SK-N-SH (cell line): ENCODE results near the gene TSG101. TPM values are rescaled to one million over a fixed set of nuclear protein-coding genes. Genes with fewer than 3 reads are reported as not detected.

ENCODE experiments used
- CTCF ChIA-PET: fragments of 300-600, 350-600 bp; formaldehyde crosslinking; extraction: SDS; loops from one replicate; lab custom pipeline; 2021; lab: Yijun Ruan, JAX
- POLR2A ChIA-PET: fragments of 350-600 bp; sonication (Branson Sonifier 250); formaldehyde crosslinking; extraction: SDS; loops from one replicate; lab custom pipeline; 2020; ENCODE audit warnings: antibody characterized with exemption, inconsistent platforms; lab: Yijun Ruan, JAX
- DNase-seq: peaks from one replicate; pipeline ENCODE4 v3.0.0; 2012
- H2AFZ ChIP-seq: fragments of 200-600 bp; sonication (generic); 2 replicates; pipeline ENCODE4 v1.8.1; 2016; ENCODE audit warnings: antibody characterized with exemption, mild to moderate bottlenecking, low read depth
- H3F3A ChIP-seq: fragments of 200-600 bp; sonication (generic); replicated peaks from 2 replicates; pipeline ENCODE3; 2016; ENCODE audit warnings: antibody characterized with exemption, mild to moderate bottlenecking; ENCODE audit not compliant: insufficient read depth
- H3K27ac ChIP-seq, 2 experiments: fragments of 200-500 bp in 1 of 2; fragments of 200-600 bp in 1 of 2; sonication (Bioruptor generic) in 1 of 2; sonication (generic), shearing (Covaris generic) in 1 of 2; 2 replicates each; pipeline versions ENCODE4 v1.5.1 to v1.6.1; 2014 to 2016; ENCODE audit warnings: low read depth in 2 of 2, inconsistent platforms in 1 of 2, low read length in 1 of 2, mild to moderate bottlenecking in 1 of 2, mixed read lengths in 1 of 2
- H3K27me3 ChIP-seq: fragments of 200-600 bp; sonication (generic), shearing (Covaris generic); 2 replicates; pipeline ENCODE4 v1.6.1; 2016; ENCODE audit warnings: mixed run types; ENCODE audit not compliant: insufficient read depth
- H3K36me3 ChIP-seq, 2 experiments: fragments of 200-500 bp in 1 of 2; fragments of 200-600 bp in 1 of 2; sonication (Bioruptor generic) in 1 of 2; sonication (generic) in 1 of 2; replicated peaks in 1 of 2; 2 replicates each; pipeline versions ENCODE3 to v1.5.1; 2014 to 2016; ENCODE audit warnings: low read length in 1 of 2, mild to moderate bottlenecking in 1 of 2; ENCODE audit not compliant: insufficient read depth in 2 of 2, control insufficient read depth in 1 of 2
- H3K4me1 ChIP-seq, 2 experiments: fragments of 200-500 bp in 1 of 2; fragments of 200-600 bp in 1 of 2; sonication (Bioruptor generic) in 1 of 2; sonication (generic), shearing (Covaris generic) in 1 of 2; 2 replicates each; pipeline versions ENCODE4 v1.5.1 to v1.6.1; 2014 to 2016; ENCODE audit warnings: low read depth in 1 of 2, low read length in 1 of 2, mixed run types in 1 of 2; ENCODE audit not compliant: insufficient read depth in 2 of 2, control insufficient read depth in 1 of 2
- H3K4me2 ChIP-seq: fragments of 200-600 bp; sonication (generic), shearing (Covaris generic); 2 replicates; pipeline ENCODE4 v1.6.1; 2017; ENCODE audit warnings: mixed run types
- H3K4me3 ChIP-seq, 2 experiments: fragments of 200-500 bp in 1 of 2; fragments of 200-600 bp in 1 of 2; sonication (Bioruptor generic) in 1 of 2; sonication (generic), shearing (Covaris generic) in 1 of 2; 2 replicates each; pipeline versions ENCODE4 v1.5.1 to v1.8.1; 2014 to 2016; ENCODE audit warnings: low read depth in 2 of 2, inconsistent platforms in 1 of 2, low read length in 1 of 2, mild to moderate bottlenecking in 1 of 2, mixed read lengths in 1 of 2, moderate library complexity in 1 of 2
- H3K79me2 ChIP-seq: fragments of 200-600 bp; sonication (generic); 2 replicates; pipeline ENCODE4 v1.8.1; 2017; ENCODE audit warnings: mild to moderate bottlenecking; ENCODE audit not compliant: insufficient read depth
- H3K9ac ChIP-seq: fragments of 200-600 bp; sonication (generic); 2 replicates; pipeline ENCODE4 v1.6.1; 2017; ENCODE audit warnings: mixed run types
- H3K9me2 ChIP-seq: fragments of 200-600 bp; sonication (generic); 2 replicates; pipeline ENCODE4 v1.6.1; 2017; ENCODE audit warnings: mixed run types
- H3K9me3 ChIP-seq: fragments of 200-600 bp; sonication (generic); 2 replicates; pipeline ENCODE4 v1.6.1; 2017; ENCODE audit warnings: mixed run types, mild to moderate bottlenecking, moderate library complexity
- H4K20me1 ChIP-seq: fragments of 200-600 bp; sonication (generic); 2 replicates; pipeline ENCODE4 v1.6.1; 2017; ENCODE audit warnings: mild to moderate bottlenecking, mixed run types; ENCODE audit not compliant: insufficient read depth
- EP300 ChIP-seq, 2 experiments: IDR thresholded peaks; 2 replicates each; pipeline versions ENCODE4 v1.4.0 to v1.6.1; 2012; ENCODE audit warnings: borderline replicate concordance in 1 of 2, low read depth in 1 of 2, low read length in 1 of 2
- FOSL2 ChIP-seq: IDR thresholded peaks from 2 replicates; pipeline ENCODE4 v1.4.0; 2012; ENCODE audit warnings: low read depth, mild to moderate bottlenecking, moderate library complexity, borderline replicate concordance
- GABPA ChIP-seq: IDR thresholded peaks from 2 replicates; pipeline ENCODE4 v1.4.0; 2012; ENCODE audit warnings: low read depth, mild to moderate bottlenecking
- JUND ChIP-seq: IDR thresholded peaks from 2 replicates; pipeline ENCODE4 v1.4.0; 2012
- MEF2A ChIP-seq: IDR thresholded peaks from 2 replicates; pipeline ENCODE4 v1.4.0; 2012; ENCODE audit warnings: low read depth, borderline replicate concordance
- MXI1 ChIP-seq: IDR thresholded peaks from 2 replicates; pipeline ENCODE4 v1.6.1; 2012; ENCODE audit warnings: mild to moderate bottlenecking, low read depth, low read length, improper control_type of control experiment
- NFIC ChIP-seq: IDR thresholded peaks from 2 replicates; pipeline ENCODE4 v1.4.0; 2012; ENCODE audit warnings: borderline replicate concordance
- NRF1 ChIP-seq: IDR thresholded peaks from 2 replicates; pipeline ENCODE4 v1.6.1; 2012; ENCODE audit warnings: low read depth, mild to moderate bottlenecking, low read length
- RCOR1 ChIP-seq: fragments of 150-350 bp; IDR thresholded peaks from 2 replicates; pipeline ENCODE4 v1.6.1; 2017; ENCODE audit warnings: antibody characterized with exemption, low read length
- SIN3A ChIP-seq: IDR thresholded peaks from 2 replicates; pipeline ENCODE4 v1.6.1; 2012; ENCODE audit warnings: low read depth, mild to moderate bottlenecking, low read length, moderate library complexity, borderline replicate concordance
- SMC3 ChIP-seq: IDR thresholded peaks from 2 replicates; pipeline ENCODE4 v1.6.1; 2012; ENCODE audit warnings: low read depth, low read length, improper control_type of control experiment
- TEAD4 ChIP-seq: IDR thresholded peaks from 2 replicates; pipeline ENCODE4 v1.4.0; 2012; ENCODE audit warnings: mild to moderate bottlenecking, borderline replicate concordance; ENCODE audit not compliant: insufficient read depth
- YY1 ChIP-seq: IDR thresholded peaks from 2 replicates; pipeline ENCODE4 v1.4.0; 2012; ENCODE audit warnings: low read depth, mild to moderate bottlenecking
- WGBS: methylation state at CpG from one replicate; pipeline ENCODE4 v1.1.6; 2017; ENCODE audit warnings: low lambda C conversion rate; 5-methylcytosine and 5-hydroxymethylcytosine counted together
- polyA plus RNA-seq, 3 experiments: library from polyadenylated mRNA; depleted of rRNA; stranded (reverse); fragments of >200 nt; gene quantifications; 2 replicates each; pipeline ENCODE4 v1.2.3, GENCODE V29; 2012
- TF ChIP-seq, protein P1 (sequence below): IDR thresholded peaks from 2 replicates; pipeline ENCODE4 v1.6.1; 2012; ENCODE audit warnings: mild to moderate bottlenecking, low read depth, low read length, moderate library complexity
- TF ChIP-seq, protein P2 (sequence below): fragments of 150-350 bp; IDR thresholded peaks from 2 replicates; pipeline ENCODE4 v1.6.1; 2016; ENCODE audit warnings: mild to moderate bottlenecking, low read depth, low read length

The TSG101 gene
- polyA plus RNA-seq, 1 of the 3 experiments (the other 2 are of a cell fraction), result 164 TPM

- no peaks in the 10 kb centered on the region for H3K9me2 ChIP-seq
- POLR2A ChIA-PET, result no interaction called here
- no peak for DNase-seq
- H3K36me3 ChIP-seq, result no peaks in the 10 kb centered on the region
- H3K4me3 ChIP-seq, result no peak overlapping the region
- no peaks in the 10 kb centered on the region for H3K9me3 ChIP-seq
- TF ChIP-seq MEF2A, result no peak
- TF ChIP-seq NFIC, result no peak
- no peak for TF ChIP-seq FOSL2
- no peak for TF ChIP-seq NRF1
- TF ChIP-seq RCOR1, result no peak
- TF ChIP-seq, protein P1, sequence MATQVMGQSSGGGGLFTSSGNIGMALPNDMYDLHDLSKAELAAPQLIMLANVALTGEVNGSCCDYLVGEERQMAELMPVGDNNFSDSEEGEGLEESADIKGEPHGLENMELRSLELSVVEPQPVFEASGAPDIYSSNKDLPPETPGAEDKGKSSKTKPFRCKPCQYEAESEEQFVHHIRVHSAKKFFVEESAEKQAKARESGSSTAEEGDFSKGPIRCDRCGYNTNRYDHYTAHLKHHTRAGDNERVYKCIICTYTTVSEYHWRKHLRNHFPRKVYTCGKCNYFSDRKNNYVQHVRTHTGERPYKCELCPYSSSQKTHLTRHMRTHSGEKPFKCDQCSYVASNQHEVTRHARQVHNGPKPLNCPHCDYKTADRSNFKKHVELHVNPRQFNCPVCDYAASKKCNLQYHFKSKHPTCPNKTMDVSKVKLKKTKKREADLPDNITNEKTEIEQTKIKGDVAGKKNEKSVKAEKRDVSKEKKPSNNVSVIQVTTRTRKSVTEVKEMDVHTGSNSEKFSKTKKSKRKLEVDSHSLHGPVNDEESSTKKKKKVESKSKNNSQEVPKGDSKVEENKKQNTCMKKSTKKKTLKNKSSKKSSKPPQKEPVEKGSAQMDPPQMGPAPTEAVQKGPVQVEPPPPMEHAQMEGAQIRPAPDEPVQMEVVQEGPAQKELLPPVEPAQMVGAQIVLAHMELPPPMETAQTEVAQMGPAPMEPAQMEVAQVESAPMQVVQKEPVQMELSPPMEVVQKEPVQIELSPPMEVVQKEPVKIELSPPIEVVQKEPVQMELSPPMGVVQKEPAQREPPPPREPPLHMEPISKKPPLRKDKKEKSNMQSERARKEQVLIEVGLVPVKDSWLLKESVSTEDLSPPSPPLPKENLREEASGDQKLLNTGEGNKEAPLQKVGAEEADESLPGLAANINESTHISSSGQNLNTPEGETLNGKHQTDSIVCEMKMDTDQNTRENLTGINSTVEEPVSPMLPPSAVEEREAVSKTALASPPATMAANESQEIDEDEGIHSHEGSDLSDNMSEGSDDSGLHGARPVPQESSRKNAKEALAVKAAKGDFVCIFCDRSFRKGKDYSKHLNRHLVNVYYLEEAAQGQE, result no peak
- TF ChIP-seq YY1, result no peak
- TF ChIP-seq, protein P2, sequence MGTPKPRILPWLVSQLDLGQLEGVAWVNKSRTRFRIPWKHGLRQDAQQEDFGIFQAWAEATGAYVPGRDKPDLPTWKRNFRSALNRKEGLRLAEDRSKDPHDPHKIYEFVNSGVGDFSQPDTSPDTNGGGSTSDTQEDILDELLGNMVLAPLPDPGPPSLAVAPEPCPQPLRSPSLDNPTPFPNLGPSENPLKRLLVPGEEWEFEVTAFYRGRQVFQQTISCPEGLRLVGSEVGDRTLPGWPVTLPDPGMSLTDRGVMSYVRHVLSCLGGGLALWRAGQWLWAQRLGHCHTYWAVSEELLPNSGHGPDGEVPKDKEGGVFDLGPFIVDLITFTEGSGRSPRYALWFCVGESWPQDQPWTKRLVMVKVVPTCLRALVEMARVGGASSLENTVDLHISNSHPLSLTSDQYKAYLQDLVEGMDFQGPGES, result no peak
- no peak for TF ChIP-seq MXI1
- TF ChIP-seq JUND, result no peak
- TF ChIP-seq TEAD4, result no peak
- no peak for TF ChIP-seq EP300 (IDR thresholded peaks at IDR 0.05; ENCODE audit: borderline replicate concordance in 1 of 2, low read depth in 1 of 2, low read length in 1 of 2)
- TF ChIP-seq SMC3, result no peak
- no peak for TF ChIP-seq GABPA
- no peak for TF ChIP-seq SIN3A
- no peaks in the 10 kb centered on the region for H3F3A ChIP-seq
- no peak overlapping the region for H3K4me2 ChIP-seq
- no peaks in the 10 kb centered on the region for H3K79me2 ChIP-seq
- H3K4me1 ChIP-seq, result no peaks in the 10 kb centered on the region
- H3K27me3 ChIP-seq, result no peaks in the 10 kb centered on the region
- no peak overlapping the region for H3K27ac ChIP-seq
- H2AFZ ChIP-seq, result no peak overlapping the region
- no peak overlapping the region for H3K9ac ChIP-seq
- CTCF ChIA-PET, result no interaction called here
- 48% methylated on average over 2 of the region's 2 CpGs for WGBS
- H4K20me1 ChIP-seq, result no peaks in the 10 kb centered on the region
Observed at GRCh38 chr11:18438691-18439090, 88.1 kb downstream of the TSG101 start.

Other genes with a start within 250 kb of the TSG101 start
- 8.2 and 10.8 TPM in 2 replicates for gene HPS5, start 204.8 kb downstream of the TSG101 start, polyA plus RNA-seq (2012; rRNA removed)
- 31.2 and 40.4 TPM in 2 replicates for gene GTF2H1, start 204.4 kb downstream of the TSG101 start, polyA plus RNA-seq (2012; rRNA removed)
- gene LDHA, start 132.4 kb downstream of the TSG101 start, polyA plus RNA-seq (2012; rRNA removed), result 524 and 592 TPM in 2 replicates
- gene LDHC, start 114.6 kb downstream of the TSG101 start, polyA plus RNA-seq (2012; rRNA removed), result not detected in 2 replicates
- gene LDHAL6A, start 71.1 kb downstream of the TSG101 start, polyA plus RNA-seq (2012; rRNA removed), result not detected in 2 replicates
- 8.9 and 13.5 TPM in 2 replicates for gene UEVLD, start 61.8 kb upstream of the TSG101 start, polyA plus RNA-seq (2012; rRNA removed)
- gene MISFA, start 72.8 kb upstream of the TSG101 start, polyA plus RNA-seq (2012; rRNA removed), result 2.3 and 2.4 TPM in 2 replicates
- gene SPTY2D1, start 107.4 kb upstream of the TSG101 start, polyA plus RNA-seq (2012; rRNA removed), result 5.3 and 8.6 TPM in 2 replicates
- gene TMEM86A, start 171.8 kb upstream of the TSG101 start, polyA plus RNA-seq (2012; rRNA removed), result 1.2 TPM in 2 replicates
- gene IGSF22, start 199.2 kb upstream of the TSG101 start, polyA plus RNA-seq (2012; rRNA removed), result 0.02 and 0.10 TPM in 2 replicates